Cardiac muscle cell (in vitro differentiated cells and primary cell): ENCODE results near the gene ZRANB2. TPM values are rescaled to one million over a fixed set of nuclear protein-coding genes. Genes with fewer than 3 reads are reported as not detected.

Source experiments
- DNase-seq, 2 donors: peaks; one replicate each; pipeline versions ENCODE4 v3.0.0 to v3.0.0-alpha.2; 2010 to 2017; ENCODE audit warnings: low read depth in 1 of 2, low spot score in 1 of 2
- H3K27ac ChIP-seq: fragments of 200-600 bp; sonication (generic); 2 replicates; pipeline ENCODE4 v1.5.1; 2016
- H3K27me3 ChIP-seq: fragments of 200-600 bp; sonication (generic); 2 replicates; pipeline ENCODE4 v1.6.0; 2016; ENCODE audit warnings: control low read depth
- H3K36me3 ChIP-seq: fragments of 200-600 bp; sonication (generic); 2 replicates; pipeline ENCODE4 v1.5.1; 2016; ENCODE audit warnings: control low read depth
- H3K4me1 ChIP-seq: fragments of 200-600 bp; sonication (generic); 2 replicates; pipeline ENCODE4 v1.8.1; 2017; ENCODE audit warnings: low read depth, mild to moderate bottlenecking, mixed run types
- H3K4me3 ChIP-seq: fragments of 200-600 bp; sonication (generic); 2 replicates; pipeline ENCODE4 v1.5.1; 2016; ENCODE audit warnings: mild to moderate bottlenecking
- H3K9me3 ChIP-seq: fragments of 200-600 bp; sonication (generic); 2 replicates; pipeline ENCODE4 v1.5.1; 2017; ENCODE audit warnings: low read depth, mild to moderate bottlenecking, control low read depth
- CTCF ChIP-seq: IDR thresholded peaks from 2 replicates; pipeline ENCODE4 v1.5.1; 2012; ENCODE audit warnings: low read depth, mild to moderate bottlenecking, low read length
- polyA plus RNA-seq: library from polyadenylated mRNA; unstranded; fragments of >200 nt; fragmentation: Nextera tagmentation; extraction: Ambion mirVana; gene quantifications from 2 replicates; pipeline ENCODE4 v1.2.1, GENCODE V29; 2016
- total RNA-seq: library from RNA; depleted of rRNA; stranded (reverse); fragments of >200 nt; gene quantifications from 2 replicates; pipeline ENCODE4 v1.2.3, GENCODE V29; 2016

Gene ZRANB2
- total and polyA plus RNA-seq, 2 experiments from 2014 or later = 53.6 to 119 TPM

GRCh38 chr1:71018791-71019190 is 62.0 kb downstream of the ZRANB2 start:
- Histone ChIP-seq H3K9me3 (no peaks in the 10 kb centered on the region), H3K27me3 (peaks cover 5% of the 10 kb centered on the region), H3K4me3 (no peak overlapping the region), H3K36me3 (no peaks in the 10 kb centered on the region), H3K4me1 (peaks cover 26% of the 10 kb centered on the region), H3K27ac (peak overlapping the region; percentile 36)
- TF ChIP-seq CTCF = no peak
- DNase-seq = no peak

GRCh38 chr1:71015745-71016144 is 65.1 kb downstream of the ZRANB2 start:
- Histone ChIP-seq H3K4me3 (no peak overlapping the region), H3K4me1 (peaks cover 20% of the 10 kb centered on the region), H3K27ac (no peak overlapping the region), H3K9me3 (no peaks in the 10 kb centered on the region), H3K27me3 (peaks cover 16% of the 10 kb centered on the region), H3K36me3 (no peaks in the 10 kb centered on the region)
- no peak for TF ChIP-seq CTCF
- no peak for DNase-seq

- Histone ChIP-seq H3K4me1 (peaks cover 10% of the 10 kb centered on the region), H3K27me3 (peaks cover 29% of the 10 kb centered on the region), H3K9me3 (no peaks in the 10 kb centered on the region), H3K27ac (no peak overlapping the region), H3K4me3 (no peak overlapping the region), H3K36me3 (no peaks in the 10 kb centered on the region)
- no peak for TF ChIP-seq CTCF
- peak in 1 of 2 donors; percentile 56 for DNase-seq
Measured at GRCh38 chr1:71014178-71014579, 66.7 kb downstream of the ZRANB2 start.

Other genes starting within 250 kb of the ZRANB2 start
- 4.2 and 4.4 TPM in 2 replicates for gene PTGER3, start 33.2 kb downstream of the ZRANB2 start, total RNA-seq
- 1.5 and 2.6 TPM in 2 replicates for gene PTGER3, start 33.2 kb downstream of the ZRANB2 start, polyA plus RNA-seq